Bronchial epithelial cell (primary cell): ENCODE data around the gene GPR15. TPM values are rescaled to one million over a fixed set of nuclear protein-coding genes. Genes with fewer than 3 reads are reported as not detected.
A peak's percentile ranks its signal among the peaks of the same experiment; 100 is the strongest.

Experiments
- DNase-seq: peaks from one replicate; pipeline ENCODE4 v3.0.0-alpha.2; 2010; ENCODE audit warnings: low read depth
- FAIRE-seq: peaks from 2 replicates; lab custom pipeline; 2011; peaks lifted over from hg19 to GRCh38; lab: Jason Lieb, UNC
- H3K27me3 ChIP-seq: 2 replicates; pipeline ENCODE4 v1.5.1; 2011; ENCODE audit warnings: low read length; ENCODE audit not compliant: control insufficient read depth, insufficient read depth
- H3K36me3 ChIP-seq: 2 replicates; pipeline ENCODE4 v1.5.1; 2011; ENCODE audit warnings: low read length; ENCODE audit not compliant: control insufficient read depth, insufficient read depth
- H3K4me3 ChIP-seq: 2 replicates; pipeline ENCODE4 v1.5.1; 2011; ENCODE audit warnings: mild to moderate bottlenecking, low read depth, low read length, control low read depth
- total RNA-seq: library from RNA; depleted of rRNA; stranded (reverse); fragments of >200 nt; gene quantifications from 2 replicates; pipeline ENCODE4 v1.2.1, GENCODE V29; 2014
- TF ChIP-seq, protein P1 (sequence below): IDR thresholded peaks from 2 replicates; pipeline ENCODE4 v1.5.1; 2011; ENCODE audit warnings: mild to moderate bottlenecking, moderate library complexity, low read length, control low read depth, inconsistent platforms; ENCODE audit not compliant: insufficient read depth, severe bottlenecking

Gene GPR15
- total RNA-seq, 1 donor from 2014 or later, result not detected

- no peaks in the 10 kb centered on the region for H3K36me3 ChIP-seq
- no peak overlapping the region for H3K4me3 ChIP-seq
- DNase-seq, result no peak
- TF ChIP-seq, protein P1, sequence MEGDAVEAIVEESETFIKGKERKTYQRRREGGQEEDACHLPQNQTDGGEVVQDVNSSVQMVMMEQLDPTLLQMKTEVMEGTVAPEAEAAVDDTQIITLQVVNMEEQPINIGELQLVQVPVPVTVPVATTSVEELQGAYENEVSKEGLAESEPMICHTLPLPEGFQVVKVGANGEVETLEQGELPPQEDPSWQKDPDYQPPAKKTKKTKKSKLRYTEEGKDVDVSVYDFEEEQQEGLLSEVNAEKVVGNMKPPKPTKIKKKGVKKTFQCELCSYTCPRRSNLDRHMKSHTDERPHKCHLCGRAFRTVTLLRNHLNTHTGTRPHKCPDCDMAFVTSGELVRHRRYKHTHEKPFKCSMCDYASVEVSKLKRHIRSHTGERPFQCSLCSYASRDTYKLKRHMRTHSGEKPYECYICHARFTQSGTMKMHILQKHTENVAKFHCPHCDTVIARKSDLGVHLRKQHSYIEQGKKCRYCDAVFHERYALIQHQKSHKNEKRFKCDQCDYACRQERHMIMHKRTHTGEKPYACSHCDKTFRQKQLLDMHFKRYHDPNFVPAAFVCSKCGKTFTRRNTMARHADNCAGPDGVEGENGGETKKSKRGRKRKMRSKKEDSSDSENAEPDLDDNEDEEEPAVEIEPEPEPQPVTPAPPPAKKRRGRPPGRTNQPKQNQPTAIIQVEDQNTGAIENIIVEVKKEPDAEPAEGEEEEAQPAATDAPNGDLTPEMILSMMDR, result no peak
- H3K27me3 ChIP-seq, result no peaks in the 10 kb centered on the region
- no peak for FAIRE-seq
Observed at GRCh38 chr3:98532275-98532637, 478 bp downstream of the GPR15 start.

GRCh38 chr3:98532709-98533571 is 1.2 kb downstream of the GPR15 start:
- Histone ChIP-seq H3K4me3 (no peak overlapping the region), H3K36me3 (no peaks in the 10 kb centered on the region), H3K27me3 (no peaks in the 10 kb centered on the region)
- FAIRE-seq (no peak), DNase-seq (no peak)
- TF ChIP-seq, protein P1, result no peak

DNA sequence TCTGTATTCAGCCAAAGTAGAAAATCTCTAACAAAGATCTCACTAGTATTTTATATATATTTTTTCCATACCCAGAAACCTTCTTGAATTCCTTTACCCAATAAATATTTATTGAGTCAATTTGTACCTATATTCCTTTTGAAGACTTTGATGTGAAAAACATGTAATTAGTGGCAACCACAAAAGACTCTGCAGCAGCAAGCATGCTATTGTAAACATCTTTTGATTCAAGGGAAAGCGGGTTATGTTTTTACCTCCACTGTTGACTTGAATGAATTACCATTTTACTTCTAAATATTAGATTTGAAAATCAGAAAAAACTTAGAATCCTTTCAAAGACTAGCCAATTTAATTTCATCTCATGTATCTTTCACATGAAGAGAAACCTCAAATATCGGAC is 2.4 kb downstream of the GPR15 start:
- H3K27me3 ChIP-seq, result no peaks in the 10 kb centered on the region
- TF ChIP-seq, protein P1, result no peak
- H3K36me3 ChIP-seq, result no peaks in the 10 kb centered on the region
- H3K4me3 ChIP-seq, result no peak overlapping the region
- no peak for FAIRE-seq
- DNase-seq, result no peak

GRCh38 chr3:98534734-98535133 is 3.0 kb downstream of the GPR15 start:
- no peaks in the 10 kb centered on the region for H3K36me3 ChIP-seq
- no peak for FAIRE-seq
- H3K4me3 ChIP-seq, result no peak overlapping the region

GRCh38 chr3:98536456-98537017 is 4.8 kb downstream of the GPR15 start:
- TF ChIP-seq, protein P1, result no peak
- no peak overlapping the region for H3K4me3 ChIP-seq
- no peaks in the 10 kb centered on the region for H3K27me3 ChIP-seq
- FAIRE-seq, result no peak
- H3K36me3 ChIP-seq, result no peaks in the 10 kb centered on the region
- DNase-seq, result peak; percentile 43

More at GRCh38 chr3:98534734-98535133, 3.0 kb downstream of the GPR15 start:
- no peak for DNase-seq
- TF ChIP-seq, protein P1, result no peak
- no peaks in the 10 kb centered on the region for H3K27me3 ChIP-seq
